HEK293T (cell line): ENCODE data around the gene CXCL6.

Experiments used
- CTCF ChIA-PET: fragments of 350-600 bp; formaldehyde crosslinking; extraction: SDS; loops from one replicate; lab custom pipeline; 2021; ENCODE audit warnings: antibody characterized with exemption, inconsistent platforms; lab: Yijun Ruan, JAX
- POLR2A ChIA-PET: fragments of 350-600 bp; formaldehyde crosslinking; extraction: SDS; loops from one replicate; lab custom pipeline; 2020; ENCODE audit warnings: antibody characterized with exemption, inconsistent platforms; lab: Yijun Ruan, JAX
- DNase-seq: peaks from one replicate; pipeline ENCODE4 v3.0.0; 2012; ENCODE audit warnings: mixed read lengths; ENCODE audit errors: extremely low spot score
- ARNT ChIP-seq: fragments of 450-650 bp; IDR thresholded peaks from 2 replicates; pipeline ENCODE4 v1.6.1; 2017; ENCODE audit warnings: mild to moderate bottlenecking
- BHLHE40 ChIP-seq: fragments of 450-650 bp; IDR thresholded peaks from 2 replicates; pipeline ENCODE4 v1.6.1; 2016; ENCODE audit warnings: mild to moderate bottlenecking, moderate library complexity, borderline replicate concordance
- CTBP1 ChIP-seq: fragments of 450-650 bp; IDR thresholded peaks from 2 replicates; pipeline ENCODE4 v1.6.1; 2016; ENCODE audit warnings: borderline replicate concordance
- ELF4 ChIP-seq: fragments of 450-650 bp; IDR thresholded peaks from 2 replicates; pipeline ENCODE4 v1.6.1; 2017; ENCODE audit warnings: antibody characterized with exemption
- FOXA1 ChIP-seq: fragments of 450-650 bp; IDR thresholded peaks from 2 replicates; pipeline ENCODE4 v1.6.1; 2016; ENCODE audit warnings: mild to moderate bottlenecking
- FOXK2 ChIP-seq: fragments of 450-650 bp; IDR thresholded peaks from 2 replicates; pipeline ENCODE4 v1.6.1; 2016; ENCODE audit warnings: mild to moderate bottlenecking
- FOXM1 ChIP-seq: fragments of 450-650 bp; IDR thresholded peaks from 2 replicates; pipeline ENCODE4 v1.6.1; 2017; ENCODE audit warnings: mild to moderate bottlenecking, borderline replicate concordance
- HDGF ChIP-seq: fragments of 450-650 bp; IDR thresholded peaks from 2 replicates; pipeline ENCODE4 v1.6.1; 2017; ENCODE audit warnings: antibody characterized with exemption, borderline replicate concordance
- L3MBTL2 ChIP-seq: fragments of 450-650 bp; conservative IDR thresholded peaks from 2 replicates; pipeline ENCODE4 v1.6.1; 2016; ENCODE audit warnings: mild to moderate bottlenecking
- LEF1 ChIP-seq: fragments of 450-650 bp; IDR thresholded peaks from 2 replicates; pipeline ENCODE4 v1.6.1; 2017; ENCODE audit warnings: mild to moderate bottlenecking, borderline replicate concordance
- NFRKB ChIP-seq: fragments of 450-650 bp; IDR thresholded peaks from 2 replicates; pipeline ENCODE4 v1.6.1; 2016; ENCODE audit warnings: mild to moderate bottlenecking, moderate library complexity
- SP1 ChIP-seq: fragments of 450-650 bp; IDR thresholded peaks from 2 replicates; pipeline ENCODE4 v1.6.1; 2017
- SUZ12 ChIP-seq: fragments of 450-650 bp; IDR thresholded peaks from 2 replicates; pipeline ENCODE4 v1.6.1; 2016; ENCODE audit warnings: mild to moderate bottlenecking
- TARDBP ChIP-seq: fragments of 450-650 bp; IDR thresholded peaks from 2 replicates; pipeline ENCODE4 v1.6.1; 2016
- ZNF384 ChIP-seq: fragments of 450-650 bp; IDR thresholded peaks from 2 replicates; pipeline ENCODE4 v1.6.1; 2016
- TF ChIP-seq, protein P1 (sequence below): fragments of 450-650 bp; IDR thresholded peaks from 2 replicates; pipeline ENCODE4 v1.6.1; 2016

Gene CXCL6

DNA sequence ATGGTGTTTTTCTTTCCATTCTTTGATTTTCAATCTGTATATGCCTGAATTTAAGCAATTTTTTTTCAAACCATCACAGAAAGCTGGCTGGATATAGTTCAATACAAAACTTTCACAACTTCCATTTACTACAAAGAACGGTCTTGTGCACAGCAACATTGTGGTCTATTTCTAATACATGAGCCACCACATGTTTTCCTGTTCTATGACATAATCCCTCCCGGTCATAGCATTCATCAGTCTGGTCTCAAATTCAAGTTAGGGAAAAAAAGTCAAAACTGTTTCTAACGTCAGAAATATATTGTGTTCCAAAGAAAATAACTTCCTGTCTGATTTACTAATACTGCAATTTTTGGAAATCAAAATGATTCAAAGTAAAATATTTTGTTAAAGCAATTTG is 7.5 kb upstream of the CXCL6 start:
- ChIA-PET POLR2A (no interaction called here), CTCF (no interaction called here)
- TF ChIP-seq FOXM1 = no peak
- TF ChIP-seq, protein P1, sequence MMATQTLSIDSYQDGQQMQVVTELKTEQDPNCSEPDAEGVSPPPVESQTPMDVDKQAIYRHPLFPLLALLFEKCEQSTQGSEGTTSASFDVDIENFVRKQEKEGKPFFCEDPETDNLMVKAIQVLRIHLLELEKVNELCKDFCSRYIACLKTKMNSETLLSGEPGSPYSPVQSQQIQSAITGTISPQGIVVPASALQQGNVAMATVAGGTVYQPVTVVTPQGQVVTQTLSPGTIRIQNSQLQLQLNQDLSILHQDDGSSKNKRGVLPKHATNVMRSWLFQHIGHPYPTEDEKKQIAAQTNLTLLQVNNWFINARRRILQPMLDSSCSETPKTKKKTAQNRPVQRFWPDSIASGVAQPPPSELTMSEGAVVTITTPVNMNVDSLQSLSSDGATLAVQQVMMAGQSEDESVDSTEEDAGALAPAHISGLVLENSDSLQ = no peak
- no peak for TF ChIP-seq CTBP1
- no peak for TF ChIP-seq ZNF384
- no peak for TF ChIP-seq L3MBTL2
- TF ChIP-seq TARDBP = no peak
- no peak for TF ChIP-seq ELF4
- no peak for TF ChIP-seq FOXK2
- TF ChIP-seq FOXA1 = no peak
- no peak for TF ChIP-seq SUZ12
- TF ChIP-seq NFRKB = no peak
- no peak for TF ChIP-seq LEF1
- TF ChIP-seq HDGF = no peak
- TF ChIP-seq SP1 = no peak
- TF ChIP-seq ARNT = no peak
- TF ChIP-seq BHLHE40 = no peak
- no peak for DNase-seq

DNA sequence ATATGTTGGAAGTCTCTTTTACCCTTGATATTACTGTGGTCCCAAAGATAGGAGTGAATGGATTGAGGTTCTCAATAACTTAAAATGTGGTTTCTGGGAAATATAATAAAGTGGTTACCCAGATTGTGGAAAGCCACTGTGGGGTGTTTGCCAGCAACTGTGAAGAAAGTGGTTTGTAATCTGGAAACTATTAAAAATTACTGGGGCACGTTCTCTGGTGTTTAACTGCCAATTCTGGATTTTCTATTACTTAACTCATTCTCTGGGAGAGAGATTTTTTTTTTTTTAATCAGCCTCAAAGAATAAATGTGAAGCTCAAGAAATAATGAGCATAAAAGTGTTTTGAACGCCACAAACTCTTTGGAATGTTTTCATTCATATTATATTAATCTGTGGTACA is 4.9 kb upstream of the CXCL6 start:
- TF ChIP-seq SP1 (no peak), ELF4 (no peak)
- ChIA-PET CTCF (no interaction called here), POLR2A (no interaction called here)
- DNase-seq = no peak

DNA sequence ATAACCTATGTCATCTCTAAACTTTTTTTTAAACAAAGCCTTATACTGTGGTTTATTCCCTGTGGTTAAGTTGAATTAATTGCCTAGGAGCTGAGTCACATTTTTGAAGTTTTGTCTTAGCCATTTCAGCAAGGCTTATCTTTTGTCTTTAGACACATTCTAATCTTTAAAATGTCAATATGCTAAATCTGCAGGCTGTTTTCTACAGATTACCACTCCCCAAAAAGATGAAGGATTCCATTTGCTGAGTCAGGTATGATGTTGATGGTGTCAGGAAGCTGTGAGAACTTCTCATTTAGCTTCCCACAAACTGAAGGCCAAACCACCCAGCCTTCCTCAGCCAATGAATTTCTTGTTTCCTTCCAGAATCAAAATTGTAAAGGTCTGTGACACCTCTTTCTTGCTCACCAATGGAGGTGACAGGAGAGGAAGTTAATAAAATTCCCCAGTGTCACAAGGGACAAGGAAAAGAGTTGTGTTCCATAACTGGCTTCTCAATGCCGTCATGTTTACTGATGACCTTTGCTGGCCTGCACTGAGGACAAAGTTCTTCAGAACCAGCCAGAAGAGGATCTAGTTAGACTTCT is 3.7 kb upstream of the CXCL6 start:
- CTCF ChIA-PET = no interaction called here
- POLR2A ChIA-PET = no interaction called here

DNA sequence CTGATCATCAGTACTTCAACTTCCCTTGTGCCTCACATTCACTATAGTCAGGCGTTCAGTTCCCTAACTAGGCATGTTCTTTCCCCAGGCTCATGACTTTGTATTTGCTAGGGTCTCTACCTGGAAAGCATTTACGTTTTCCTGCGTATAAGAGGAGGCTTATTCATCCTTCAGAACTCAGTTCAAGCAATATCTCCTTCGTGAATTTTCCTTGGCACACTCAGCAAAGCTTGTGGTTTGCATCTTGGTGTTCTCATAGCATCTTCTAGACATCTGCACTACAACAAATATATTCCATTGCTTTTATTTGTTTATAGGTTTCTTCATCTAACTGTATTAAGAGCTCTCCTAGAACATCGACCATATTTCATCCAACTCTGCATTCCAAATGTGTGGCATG is 2.6 kb downstream of the CXCL6 start:
- POLR2A ChIA-PET = no interaction called here
- TF ChIP-seq ZNF384 (no peak), NFRKB (no peak), SUZ12 (no peak), L3MBTL2 (no peak), CTBP1 (no peak), LEF1 (no peak), ARNT (no peak), FOXM1 (no peak), HDGF (no peak), TARDBP (no peak), FOXK2 (no peak)
- DNase-seq = no peak
- CTCF ChIA-PET = no interaction called here

More for the DNA sequence above, 3.7 kb upstream of the CXCL6 start:
- no peak for DNase-seq
- TF ChIP-seq ARNT (no peak), NFRKB (no peak)

DNA sequence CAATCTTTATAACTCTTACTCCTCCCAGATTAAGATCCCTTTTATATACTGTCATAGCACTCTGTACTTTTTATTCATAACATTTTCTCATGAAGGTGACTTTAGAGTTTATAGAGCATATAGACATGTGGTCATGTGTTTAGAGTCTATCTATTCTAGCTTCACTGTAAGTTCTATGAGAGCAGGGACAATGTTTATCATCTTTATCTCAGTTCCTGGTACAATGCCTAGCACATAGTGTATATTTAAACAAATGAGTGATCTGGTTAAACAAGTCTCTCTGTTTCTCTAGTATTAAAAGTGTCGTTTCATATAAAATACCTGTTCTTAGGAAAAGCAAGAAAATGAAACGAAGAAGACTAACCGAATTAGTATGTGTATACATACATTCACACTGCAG is 3.2 kb downstream of the CXCL6 start:
- CTCF ChIA-PET = no interaction called here
- POLR2A ChIA-PET = no interaction called here
- no peak for DNase-seq
- TF ChIP-seq HDGF = no peak
- TF ChIP-seq FOXM1 = no peak
- TF ChIP-seq FOXA1 = no peak

DNA sequence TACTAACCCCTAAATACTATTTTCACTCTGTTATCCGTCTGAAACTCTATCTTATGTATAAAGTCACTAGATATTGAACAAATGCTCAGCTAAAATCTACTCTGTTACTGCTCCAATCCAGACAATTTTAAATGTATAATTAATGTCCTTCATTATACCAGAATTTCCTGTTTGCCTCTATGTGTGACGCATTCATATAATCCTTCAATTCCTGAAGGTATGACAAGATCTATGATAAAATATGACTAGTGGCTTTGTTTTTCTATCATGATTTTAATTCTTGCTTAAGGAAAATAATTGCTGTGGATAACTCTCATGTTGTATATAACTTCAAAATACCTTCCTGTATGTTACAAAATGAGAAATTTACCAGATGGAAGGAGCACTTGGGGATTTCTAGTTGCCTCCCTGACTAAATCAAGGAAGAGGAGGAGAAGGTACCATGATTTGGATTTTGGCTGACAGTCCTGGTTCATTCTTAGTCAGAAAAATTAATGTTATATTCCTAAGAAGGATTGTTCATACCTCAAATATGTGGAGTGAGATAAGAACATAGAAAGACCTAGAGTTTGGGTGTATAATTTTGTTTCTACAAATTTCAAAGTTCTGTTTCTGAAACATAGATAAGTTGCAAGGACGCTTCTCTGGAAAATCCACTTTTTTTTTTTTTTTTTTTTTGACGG is 4.9 kb downstream of the CXCL6 start:
- no peak for DNase-seq
- CTCF ChIA-PET = interaction anchor here (0.5 kb wide), 1 partner anchor 20 kb away, joined by 3 read pairs; no protein-coding TSS in a partner anchor
- TF ChIP-seq NFRKB (no peak), ZNF384 (no peak)
- POLR2A ChIA-PET = no interaction called here

DNA sequence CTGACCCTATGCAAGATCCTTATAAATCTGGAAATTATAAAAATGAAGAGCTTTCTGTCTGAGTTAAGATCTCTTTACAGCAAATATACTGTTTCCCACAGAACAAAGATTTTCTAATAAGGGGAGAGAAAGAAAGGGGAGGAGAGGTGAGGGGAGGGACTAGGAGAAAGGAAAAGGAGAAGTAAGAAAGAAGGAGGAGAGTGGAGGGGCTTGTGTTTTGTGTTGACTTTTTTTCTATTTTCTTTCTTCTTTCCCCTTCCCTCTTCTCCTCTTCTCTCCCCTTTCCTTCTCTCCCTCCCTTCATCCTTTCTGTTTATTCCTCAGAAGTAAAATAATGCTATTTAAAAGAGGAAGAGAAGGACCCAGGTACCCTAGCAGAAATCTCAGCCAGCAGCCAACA is 6.2 kb downstream of the CXCL6 start:
- CTCF ChIA-PET = no interaction called here
- POLR2A ChIA-PET = no interaction called here
- TF ChIP-seq FOXA1 = no peak
- TF ChIP-seq CTBP1 = no peak
- TF ChIP-seq ELF4 = no peak
- TF ChIP-seq SP1 = no peak
- TF ChIP-seq TARDBP = no peak
- TF ChIP-seq ARNT = no peak
- TF ChIP-seq FOXM1 = no peak
- TF ChIP-seq FOXK2 = no peak
- DNase-seq = no peak

DNA sequence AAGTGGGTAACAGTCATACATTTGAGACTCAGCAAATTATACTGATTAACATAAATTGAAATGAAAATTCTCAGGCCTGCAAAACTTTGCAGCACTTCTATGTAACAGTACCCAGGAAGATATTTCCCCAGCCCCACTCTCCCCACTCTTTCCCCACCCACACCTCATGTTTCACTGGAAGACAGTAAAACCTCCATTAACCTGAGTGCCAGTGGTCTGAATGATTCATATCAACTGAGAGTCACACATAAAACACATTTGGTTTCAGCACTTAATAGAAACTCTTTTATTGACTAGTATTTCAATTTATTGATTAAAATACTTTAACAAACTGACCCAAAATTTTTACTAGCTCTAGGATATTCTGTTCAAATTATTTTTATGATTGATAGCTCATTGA is 6.9 kb downstream of the CXCL6 start:
- CTCF ChIA-PET = no interaction called here
- DNase-seq = no peak
- TF ChIP-seq SP1 = no peak
- TF ChIP-seq ZNF384 = no peak
- TF ChIP-seq ARNT = no peak
- TF ChIP-seq, protein P1 = peak; percentile 38; the same call in 1 of the 2 replicates
- POLR2A ChIA-PET = no interaction called here
